GM12801 (cell line): ENCODE data around the gene MAP7D1.

ENCODE experiments used
- CTCF ChIP-seq: IDR thresholded peaks from one replicate; pipeline ENCODE4 v1.5.1; 2011; ENCODE audit warnings: control low read depth; ENCODE audit not compliant: insufficient read length; ENCODE audit errors: extremely low read depth

Gene MAP7D1

GRCh38 chr1:36175137-36176095, 19.5 kb downstream of the MAP7D1 start:
- TF ChIP-seq CTCF = no peak

GRCh38 chr1:36176106-36176949, 20.4 kb downstream of the MAP7D1 start:
- TF ChIP-seq CTCF = no peak

GRCh38 chr1:36177589-36178431, 21.9 kb downstream of the MAP7D1 start:
- no peak for TF ChIP-seq CTCF

GRCh38 chr1:36178471-36179219, 22.7 kb downstream of the MAP7D1 start:
- no peak for TF ChIP-seq CTCF

GRCh38 chr1:36179220-36179600, 23.2 kb downstream of the MAP7D1 start:
- no peak for TF ChIP-seq CTCF

- no peak for TF ChIP-seq CTCF
These were observed 26.8 kb downstream of the MAP7D1 start for GRCh38 chr1:36182734-36183133.
